HEK293T (cell line): ENCODE results near the gene FMOD.

Source experiments
- ARNT ChIP-seq: fragments of 450-650 bp; IDR thresholded peaks from 2 replicates; pipeline ENCODE4 v1.6.1; 2017; ENCODE audit warnings: mild to moderate bottlenecking
- BHLHE40 ChIP-seq: fragments of 450-650 bp; IDR thresholded peaks from 2 replicates; pipeline ENCODE4 v1.6.1; 2016; ENCODE audit warnings: mild to moderate bottlenecking, moderate library complexity, borderline replicate concordance
- ELF4 ChIP-seq: fragments of 450-650 bp; IDR thresholded peaks from 2 replicates; pipeline ENCODE4 v1.6.1; 2017; ENCODE audit warnings: antibody characterized with exemption
- FOXA1 ChIP-seq: fragments of 450-650 bp; IDR thresholded peaks from 2 replicates; pipeline ENCODE4 v1.6.1; 2016; ENCODE audit warnings: mild to moderate bottlenecking
- FOXK2 ChIP-seq: fragments of 450-650 bp; IDR thresholded peaks from 2 replicates; pipeline ENCODE4 v1.6.1; 2016; ENCODE audit warnings: mild to moderate bottlenecking
- FOXM1 ChIP-seq: fragments of 450-650 bp; IDR thresholded peaks from 2 replicates; pipeline ENCODE4 v1.6.1; 2017; ENCODE audit warnings: mild to moderate bottlenecking, borderline replicate concordance
- HDGF ChIP-seq: fragments of 450-650 bp; IDR thresholded peaks from 2 replicates; pipeline ENCODE4 v1.6.1; 2017; ENCODE audit warnings: antibody characterized with exemption, borderline replicate concordance
- L3MBTL2 ChIP-seq: fragments of 450-650 bp; conservative IDR thresholded peaks from 2 replicates; pipeline ENCODE4 v1.6.1; 2016; ENCODE audit warnings: mild to moderate bottlenecking
- LEF1 ChIP-seq: fragments of 450-650 bp; IDR thresholded peaks from 2 replicates; pipeline ENCODE4 v1.6.1; 2017; ENCODE audit warnings: mild to moderate bottlenecking, borderline replicate concordance
- NFRKB ChIP-seq: fragments of 450-650 bp; IDR thresholded peaks from 2 replicates; pipeline ENCODE4 v1.6.1; 2016; ENCODE audit warnings: mild to moderate bottlenecking, moderate library complexity
- PKNOX1 ChIP-seq: fragments of 450-650 bp; IDR thresholded peaks from 2 replicates; pipeline ENCODE4 v1.6.1; 2016
- SP1 ChIP-seq: fragments of 450-650 bp; IDR thresholded peaks from 2 replicates; pipeline ENCODE4 v1.6.1; 2017
- SUZ12 ChIP-seq: fragments of 450-650 bp; IDR thresholded peaks from 2 replicates; pipeline ENCODE4 v1.6.1; 2016; ENCODE audit warnings: mild to moderate bottlenecking
- TARDBP ChIP-seq: fragments of 450-650 bp; IDR thresholded peaks from 2 replicates; pipeline ENCODE4 v1.6.1; 2016

- TF ChIP-seq HDGF = no peak
- TF ChIP-seq SP1 = no peak
- no peak for TF ChIP-seq SUZ12
- no peak for TF ChIP-seq FOXA1
- no peak for TF ChIP-seq BHLHE40
- TF ChIP-seq ELF4 = no peak
- no peak for TF ChIP-seq TARDBP
- TF ChIP-seq FOXM1 = no peak
- TF ChIP-seq L3MBTL2 = no peak
- TF ChIP-seq ARNT = no peak
- TF ChIP-seq LEF1 = no peak
- TF ChIP-seq PKNOX1 = no peak
- no peak for TF ChIP-seq FOXK2
- TF ChIP-seq NFRKB = no peak
Measured at GRCh38 chr1:203346769-203347102, 4.2 kb downstream of the FMOD start.
